ENCODE results near the gene UBD. TPM values are rescaled to one million over a fixed set of nuclear protein-coding genes. Genes with fewer than 3 reads are reported as not detected.

UBD gene
- total RNA-seq, 1 donor from 2014 or later = 0.49 TPM

DNA sequence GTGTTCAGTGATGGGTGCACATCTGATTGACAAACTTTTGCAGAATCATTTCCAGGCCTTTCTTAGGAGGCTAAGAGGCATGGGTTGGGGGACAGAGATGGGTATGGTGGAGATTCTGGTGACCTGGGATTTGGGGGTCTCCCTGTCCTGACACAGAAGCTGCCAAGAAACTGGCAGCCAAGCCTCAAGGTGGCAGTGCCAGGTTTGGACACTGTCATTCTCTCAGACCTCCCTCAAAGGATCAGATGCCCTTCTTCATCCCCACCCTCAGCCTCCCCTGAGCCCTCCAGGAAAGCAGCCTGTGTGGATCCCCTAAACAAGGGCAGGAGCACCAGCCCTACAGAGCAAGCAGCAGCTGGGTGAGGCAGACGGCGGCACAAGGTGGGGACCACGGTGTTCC is 53.7 kb downstream of the UBD start:
- Mint-ChIP-seq H3K9me3 (no peaks in the 10 kb centered on the region), H3K27me3 (peaks cover 9% of the 10 kb centered on the region), H3K27ac (no peak overlapping the region), H3K4me1 (no peaks in the 10 kb centered on the region), H3K4me3 (no peak overlapping the region), H3K36me3 (ENCODE audit: low read depth) (no peaks in the 10 kb centered on the region)
- DNase-seq = no peak
- intact Hi-C loops (cut with micrococcal nuclease) = no loop called here

Other genes with a start within 250 kb of the UBD start
- gene OR5V1, start 190.9 kb downstream of the UBD start, total RNA-seq = not detected in 2 replicates
- not detected in 2 replicates for gene OR12D3, start 184.4 kb downstream of the UBD start, total RNA-seq
- gene OR12D2, start 164.1 kb downstream of the UBD start, total RNA-seq = not detected in 2 replicates
- not detected in 2 replicates for gene OR12D1, start 144.8 kb downstream of the UBD start, total RNA-seq
- not detected in 2 replicates for gene OR10C1, start 120.4 kb downstream of the UBD start, total RNA-seq
- gene OR11A1, start 102.7 kb downstream of the UBD start, total RNA-seq = not detected in 2 replicates
- not detected in 2 replicates for gene OR2H1, start 102.6 kb downstream of the UBD start, total RNA-seq
- not detected in 2 replicates for gene MAS1L, start 71.8 kb downstream of the UBD start, total RNA-seq
- gene OR2H2, start 25.4 kb upstream of the UBD start, total RNA-seq = not detected in 2 replicates
- gene GABBR1, start 73.5 kb upstream of the UBD start, total RNA-seq = 20.4 and 24.0 TPM in 2 replicates
- gene MOG, start 97.4 kb upstream of the UBD start, total RNA-seq = not detected in 2 replicates
- 2.0 and 2.7 TPM in 2 replicates for gene ZFP57, start 121.4 kb upstream of the UBD start, total RNA-seq
- 254 and 270 TPM in 2 replicates for gene HLA-F, start 163.7 kb upstream of the UBD start, total RNA-seq